Glomerular endothelial cell (primary cell): ENCODE data around the gene CFLAR. TPM values are rescaled to one million over a fixed set of nuclear protein-coding genes. Genes with fewer than 3 reads are reported as not detected.
A peak's percentile ranks its signal among the peaks of the same experiment; 100 is the strongest.
"Not testable (repeated sequence)": the region's sequence is repeated elsewhere in the genome, so short reads cannot be mapped to it uniquely, and the experiment has no call there.

Experiments
- DNase-seq: peaks from one replicate; pipeline ENCODE4 v3.0.0-alpha.2; 2011; ENCODE audit warnings: low read depth, low spot score; ENCODE audit errors: extremely low read depth
- total RNA-seq: library from RNA; depleted of rRNA; stranded (reverse); fragments of >200 nt; gene quantifications from 2 replicates; pipeline ENCODE4 v1.2.3, GENCODE V29; 2015

The CFLAR gene
- total RNA-seq, 1 donor from 2014 or later, result 240 TPM

- no peak for DNase-seq
Measured at GRCh38 chr2:201144101-201145051, 28.4 kb downstream of the CFLAR start.

- DNase-seq, result no peak
Measured at GRCh38 chr2:201148434-201148990, 32.5 kb downstream of the CFLAR start.

GRCh38 chr2:201149064-201149820, 33.3 kb downstream of the CFLAR start:
- DNase-seq, result no peak

GRCh38 chr2:201149821-201150165, 33.8 kb downstream of the CFLAR start:
- not testable (repeated sequence) for DNase-seq

DNA sequence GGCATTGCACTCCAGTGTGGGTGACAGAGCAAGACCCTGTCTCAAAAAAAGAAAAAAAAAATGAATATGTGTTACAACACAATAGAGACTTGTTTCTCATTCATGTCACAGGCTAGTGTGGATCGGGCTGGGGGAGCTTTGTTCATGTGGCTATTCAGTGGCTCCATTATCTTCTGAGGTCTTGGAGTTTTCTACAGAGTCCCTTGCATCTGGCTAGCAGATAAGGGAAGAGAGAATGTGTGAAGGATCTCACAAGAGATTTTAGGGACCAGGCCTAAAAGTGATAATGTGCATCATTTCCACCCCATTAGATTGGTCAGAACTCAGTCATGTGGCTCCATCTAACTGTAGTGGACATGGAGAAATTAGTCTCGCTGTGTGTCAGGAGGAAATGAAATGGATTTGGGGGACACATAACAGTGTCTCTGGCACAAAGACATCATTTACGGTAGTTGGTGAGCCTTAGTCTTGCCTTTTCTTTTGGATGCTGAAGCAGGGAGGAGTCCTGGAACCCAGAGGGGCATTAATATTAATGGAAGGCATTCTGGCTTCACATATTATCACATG, 34.6 kb downstream of the CFLAR start:
- no peak for DNase-seq

GRCh38 chr2:201151127-201151981, 35.4 kb downstream of the CFLAR start:
- DNase-seq, result no peak

DNA sequence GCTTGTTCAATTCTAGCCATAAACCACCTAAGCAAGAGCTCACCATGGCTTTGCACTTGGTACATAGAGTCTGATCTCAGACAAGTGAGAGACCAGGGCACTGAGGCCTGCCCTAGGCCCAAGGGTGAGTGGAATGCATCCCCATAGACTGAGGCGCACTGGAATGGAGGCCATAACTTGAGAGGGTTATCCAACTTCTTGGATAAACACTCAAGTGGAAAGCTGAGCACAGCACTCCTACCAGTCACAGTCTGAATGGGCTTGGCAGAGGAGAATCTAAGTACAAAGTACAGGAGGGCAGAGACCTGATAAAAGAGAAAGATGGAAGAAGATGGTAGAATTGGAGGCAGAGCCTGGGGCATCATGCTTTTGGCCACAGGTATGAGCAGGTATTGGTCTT, 36.6 kb downstream of the CFLAR start:
- DNase-seq, result no peak

- DNase-seq, result no peak
Measured at GRCh38 chr2:201152999-201153815, 37.2 kb downstream of the CFLAR start.

GRCh38 chr2:201154615-201155399, 38.8 kb downstream of the CFLAR start:
- DNase-seq, result no peak

DNA sequence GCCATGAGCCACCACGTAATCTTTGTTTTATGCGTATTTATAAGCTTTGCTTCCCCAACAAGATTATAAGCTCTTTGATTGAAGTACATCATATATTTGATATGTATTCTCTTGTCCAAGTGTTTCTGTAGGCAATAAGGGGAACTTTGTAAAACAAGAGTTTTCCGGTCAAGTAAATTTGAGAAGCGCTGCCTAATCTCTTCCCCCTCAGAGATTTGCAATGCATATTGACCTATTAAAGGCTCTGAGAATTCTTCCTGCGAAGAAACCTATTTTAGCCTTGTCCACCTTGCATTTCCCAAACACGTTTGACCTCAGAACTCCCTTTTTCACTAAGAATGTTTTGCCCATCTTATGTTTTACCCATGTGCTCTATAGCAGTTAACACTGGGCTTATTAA, 40.1 kb downstream of the CFLAR start:
- DNase-seq, result no peak

DNA sequence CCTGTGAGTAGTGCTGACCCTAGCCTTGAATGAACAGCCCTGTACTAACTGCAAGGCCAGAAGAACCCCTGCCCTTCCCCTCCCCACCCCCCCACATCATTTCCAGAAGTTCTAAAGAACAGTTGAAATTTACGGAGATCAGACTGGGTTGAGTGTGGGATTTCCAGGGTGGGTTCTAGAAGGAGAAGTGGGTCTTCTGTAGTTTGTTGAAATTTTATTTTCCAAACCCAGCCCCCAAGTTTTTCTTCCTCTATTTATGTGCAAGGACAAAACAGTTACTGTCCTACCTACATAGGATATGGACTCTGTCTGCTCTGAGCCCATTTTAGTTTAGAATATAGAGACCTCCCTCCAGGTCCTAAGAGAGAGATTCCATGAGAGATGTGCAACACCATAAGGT, 40.7 kb downstream of the CFLAR start:
- DNase-seq, result no peak

DNA sequence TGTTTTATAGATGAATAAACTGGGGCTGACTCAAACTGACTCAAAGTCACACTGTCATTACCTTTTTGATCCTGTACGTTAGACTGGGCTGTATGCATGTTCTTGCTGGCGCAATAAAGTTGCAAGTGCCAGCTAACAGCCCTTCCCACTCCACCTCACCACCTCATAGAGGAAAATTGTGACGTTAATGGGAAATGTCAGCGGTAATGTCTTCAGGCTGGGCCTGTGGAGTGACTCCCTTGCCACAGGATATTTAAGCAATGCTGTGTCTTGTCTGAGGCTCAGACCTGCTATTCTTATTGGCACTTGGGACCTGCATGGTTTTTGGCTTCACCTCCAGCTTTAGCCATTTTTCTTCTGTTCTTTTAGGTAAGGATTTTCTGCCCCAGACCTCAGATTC, 41.7 kb downstream of the CFLAR start:
- no peak for DNase-seq

GRCh38 chr2:201158111-201158929, 42.4 kb downstream of the CFLAR start:
- DNase-seq, result peak; percentile 68

GRCh38 chr2:201164166-201164565, 48.2 kb downstream of the CFLAR start:
- no peak for DNase-seq

- no peak for DNase-seq
Measured at GRCh38 chr2:201167546-201167945, 51.6 kb downstream of the CFLAR start.

DNA sequence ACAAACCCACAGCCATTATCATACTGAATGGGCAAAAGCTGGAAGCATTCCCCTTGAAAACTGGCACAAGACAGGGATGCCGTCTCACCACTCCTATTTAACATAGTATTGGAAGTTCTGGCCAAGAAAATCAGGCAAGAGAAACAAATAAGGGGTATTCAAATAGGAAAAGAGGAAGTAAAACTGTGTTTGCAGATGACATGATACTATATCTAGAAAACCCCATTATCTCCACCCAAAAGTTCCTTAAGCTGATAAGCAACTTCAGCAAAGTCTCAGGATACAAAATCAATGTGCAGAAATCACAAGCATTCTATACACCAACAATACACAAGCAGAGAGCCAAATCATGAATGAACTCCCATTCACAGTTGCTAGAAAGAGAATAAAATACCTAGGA, 52.5 kb downstream of the CFLAR start:
- not testable (repeated sequence) for DNase-seq

DNA sequence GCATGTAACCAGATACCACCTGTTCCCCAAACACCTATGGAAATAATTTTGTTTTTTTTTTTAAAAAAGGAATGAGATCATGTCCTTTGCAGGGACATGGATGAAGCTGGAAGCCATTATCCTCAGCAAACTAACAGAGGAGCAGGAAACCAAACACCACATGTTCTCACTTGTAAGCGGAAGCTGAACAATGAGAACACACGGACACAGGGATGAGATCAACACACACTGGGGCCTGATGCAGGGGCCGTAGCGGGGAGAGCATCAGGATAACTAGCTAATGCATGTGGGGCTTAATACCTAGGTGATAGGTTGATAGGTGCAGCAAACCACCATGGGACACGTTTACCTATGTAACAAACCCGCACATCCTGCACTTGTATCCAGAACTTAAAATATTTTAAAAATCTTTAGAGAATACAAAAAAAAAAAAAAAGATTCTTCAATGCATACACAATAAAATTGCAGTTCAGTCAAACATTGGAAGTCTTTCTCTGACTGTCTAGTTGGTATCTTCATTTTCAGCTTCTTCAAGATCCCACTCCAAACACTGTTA, 55.4 kb downstream of the CFLAR start:
- DNase-seq, result no peak

GRCh38 chr2:201172279-201172678, 56.3 kb downstream of the CFLAR start:
- DNase-seq, result no peak
